T-helper 1 cell treated with Interleukin-12 subunit alpha and Interleukin-12 subunit beta and Interleukin-4 antibody, amounts not matched to agents 30 μg/mL and 1 μg/mL, for 36 hours (primary cell): ENCODE measurements around the gene SPAAR.
"Not testable (repeated sequence)": the region's sequence is repeated elsewhere in the genome, so short reads cannot be mapped to it uniquely, and the experiment has no call there.

Experiments used
- H3K27ac Mint-ChIP-seq: one replicate; pipeline ENCODE4 v1.8.0; 2021; ENCODE audit warnings: mild to moderate bottlenecking, mixed read lengths
- H3K27me3 Mint-ChIP-seq: one replicate; pipeline ENCODE4 v1.8.0; 2021; ENCODE audit warnings: low read depth, mixed read lengths
- H3K36me3 Mint-ChIP-seq: one replicate; pipeline ENCODE4 v1.8.0; 2021; ENCODE audit warnings: low read depth, mixed read lengths
- H3K4me1 Mint-ChIP-seq: one replicate; pipeline ENCODE4 v1.8.0; 2021; ENCODE audit warnings: low read depth, mixed read lengths
- H3K4me3 Mint-ChIP-seq: one replicate; pipeline ENCODE4 v1.8.0; 2021; ENCODE audit warnings: mild to moderate bottlenecking, moderate library complexity, mixed read lengths
- H3K9me3 Mint-ChIP-seq: one replicate; pipeline ENCODE4 v1.8.0; 2021; ENCODE audit warnings: mixed read lengths

SPAAR gene

GRCh38 chr9:35891646-35892045 lies 17.6 kb upstream of the SPAAR start:
- H3K4me3 Mint-ChIP-seq: no peak overlapping the region
- no peak overlapping the region for H3K27ac Mint-ChIP-seq
- H3K9me3 Mint-ChIP-seq: no peaks in the 10 kb centered on the region
- H3K36me3 Mint-ChIP-seq: no peaks in the 10 kb centered on the region
- H3K4me1 Mint-ChIP-seq: no peaks in the 10 kb centered on the region
- H3K27me3 Mint-ChIP-seq: peaks cover 41% of the 10 kb centered on the region

DNA sequence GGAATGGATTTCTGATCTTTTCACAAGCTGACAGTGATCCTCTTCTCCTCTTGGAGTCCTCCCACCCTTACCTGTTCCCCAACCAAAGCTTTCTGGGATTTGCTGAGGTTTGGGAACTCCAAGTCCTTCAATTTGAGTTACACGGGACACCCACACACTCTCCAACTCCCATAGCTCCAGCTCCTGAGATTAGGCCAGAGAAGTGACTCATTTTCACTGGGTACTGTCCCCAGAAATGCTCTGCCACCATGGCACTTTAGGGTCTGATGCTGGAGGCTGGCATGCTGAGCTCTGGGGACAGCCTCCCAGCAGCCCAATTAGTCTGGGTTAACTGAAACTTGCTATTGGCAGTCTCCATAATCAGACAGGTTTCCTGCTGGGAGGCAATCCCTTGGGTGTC lies 17.2 kb upstream of the SPAAR start:
- Mint-ChIP-seq H3K9me3 (no peaks in the 10 kb centered on the region), H3K4me3 (no peak overlapping the region), H3K4me1 (no peaks in the 10 kb centered on the region), H3K27me3 (peaks cover 37% of the 10 kb centered on the region), H3K27ac (no peak overlapping the region), H3K36me3 (no peaks in the 10 kb centered on the region)

DNA sequence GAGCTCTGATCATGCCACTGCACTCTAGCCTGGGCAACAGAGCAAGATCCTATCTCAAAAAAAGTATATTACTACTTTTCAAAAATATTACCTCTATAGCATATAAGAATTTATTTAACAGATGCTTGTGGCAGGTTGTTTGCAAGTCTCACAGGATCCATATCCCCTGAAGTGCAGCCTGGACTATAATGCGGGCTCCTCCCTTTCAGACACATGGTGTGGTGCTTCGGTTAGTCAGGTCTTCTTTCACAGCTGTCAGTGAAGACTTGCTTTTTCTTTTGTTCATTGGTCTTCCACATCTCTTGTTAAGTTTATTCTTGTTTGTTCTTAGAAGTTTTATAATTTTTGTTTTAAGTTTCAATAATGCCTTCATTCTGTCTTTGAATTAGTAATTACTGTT lies 12.7 kb upstream of the SPAAR start:
- Mint-ChIP-seq H3K36me3 (no peaks in the 10 kb centered on the region), H3K4me3 (no peak overlapping the region), H3K9me3 (no peaks in the 10 kb centered on the region), H3K4me1 (no peaks in the 10 kb centered on the region), H3K27me3 (peaks cover 35% of the 10 kb centered on the region), H3K27ac (no peak overlapping the region)

DNA sequence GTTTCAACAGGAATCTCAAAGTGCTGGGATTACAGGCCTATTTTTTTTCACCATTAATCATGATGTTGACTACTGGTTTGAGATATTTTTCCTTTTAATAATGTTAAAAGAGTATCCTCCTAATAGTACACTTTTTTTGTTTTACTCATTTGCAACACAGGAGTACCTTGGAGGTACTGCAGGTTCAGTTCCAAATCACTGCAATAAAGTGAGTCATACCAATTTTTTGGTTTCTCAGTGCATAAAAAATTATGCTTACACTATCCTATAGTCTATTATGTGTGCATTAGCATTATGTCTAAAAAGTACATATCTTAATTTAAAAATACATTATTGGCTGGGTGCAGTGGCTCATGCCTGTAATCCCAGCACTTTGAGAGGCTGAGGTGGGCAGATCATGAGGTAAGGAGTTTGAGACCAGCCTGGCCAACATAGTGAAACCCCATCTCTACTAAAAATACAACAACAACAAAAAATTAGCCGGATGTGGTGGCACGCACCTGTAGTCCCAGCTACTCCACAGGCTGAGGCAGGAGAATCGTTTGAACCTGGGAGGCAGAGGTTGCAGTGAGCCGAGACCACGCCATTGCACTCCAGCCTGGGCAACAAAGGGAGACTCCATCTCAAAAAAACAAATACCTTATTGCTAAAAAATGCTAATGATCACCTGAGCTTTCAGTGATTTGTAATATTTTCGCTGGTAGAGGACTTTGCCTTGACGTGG lies 11.8 kb upstream of the SPAAR start:
- not testable (repeated sequence) for H3K4me1 Mint-ChIP-seq, H3K36me3 Mint-ChIP-seq, H3K27ac Mint-ChIP-seq, H3K4me3 Mint-ChIP-seq, H3K9me3 Mint-ChIP-seq
- H3K27me3 Mint-ChIP-seq: peaks cover 29% of the 10 kb centered on the region

DNA sequence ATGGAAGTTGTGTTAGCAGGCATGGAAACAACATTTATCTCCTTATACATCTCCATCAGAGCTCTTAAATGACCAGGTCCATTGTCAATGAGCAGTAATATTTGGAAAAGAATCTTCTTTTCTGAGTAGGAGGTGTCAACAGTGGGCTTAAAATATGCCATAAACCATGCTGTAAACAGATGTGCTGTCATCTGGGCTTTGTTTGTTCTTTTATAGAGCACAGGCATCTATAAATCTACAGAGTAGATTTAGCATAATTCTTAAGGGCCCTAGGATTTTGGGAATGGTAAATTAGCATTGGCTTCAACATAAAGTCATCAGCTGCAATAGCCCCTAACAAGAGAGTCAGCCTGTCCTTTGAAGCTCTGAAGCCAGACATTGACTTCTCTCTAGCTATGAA lies 11.0 kb upstream of the SPAAR start:
- peaks cover 34% of the 10 kb centered on the region for H3K27me3 Mint-ChIP-seq
- H3K36me3 Mint-ChIP-seq: no peaks in the 10 kb centered on the region
- no peaks in the 10 kb centered on the region for H3K9me3 Mint-ChIP-seq
- H3K4me3 Mint-ChIP-seq: no peak overlapping the region
- H3K27ac Mint-ChIP-seq: no peak overlapping the region
- H3K4me1 Mint-ChIP-seq: no peaks in the 10 kb centered on the region

GRCh38 chr9:35899021-35899420 lies 10.3 kb upstream of the SPAAR start:
- H3K27ac Mint-ChIP-seq: no peak overlapping the region
- no peak overlapping the region for H3K4me3 Mint-ChIP-seq
- H3K9me3 Mint-ChIP-seq: no peaks in the 10 kb centered on the region
- H3K27me3 Mint-ChIP-seq: peaks cover 32% of the 10 kb centered on the region
- H3K36me3 Mint-ChIP-seq: no peaks in the 10 kb centered on the region
- H3K4me1 Mint-ChIP-seq: no peaks in the 10 kb centered on the region

DNA sequence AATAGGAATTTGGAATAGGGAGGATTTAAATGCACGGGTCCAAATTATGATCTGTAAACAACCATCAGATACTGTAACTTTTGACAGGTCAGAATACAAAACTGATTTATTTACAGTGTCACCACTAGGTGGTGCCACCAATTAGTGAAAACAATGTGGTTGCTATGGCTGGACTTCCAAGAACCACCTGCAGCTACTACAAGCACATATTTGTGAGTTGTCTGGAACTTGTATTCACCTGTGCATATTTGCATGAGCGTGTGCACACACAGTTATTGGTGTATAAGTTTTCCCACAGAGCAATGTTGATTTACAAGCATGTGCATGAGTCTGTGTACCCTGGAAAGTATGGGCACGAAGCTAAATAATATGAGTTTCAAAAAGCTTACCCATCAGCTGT lies 6.2 kb upstream of the SPAAR start:
- no peaks in the 10 kb centered on the region for H3K9me3 Mint-ChIP-seq
- no peak overlapping the region for H3K27ac Mint-ChIP-seq
- H3K4me3 Mint-ChIP-seq: no peak overlapping the region
- H3K36me3 Mint-ChIP-seq: no peaks in the 10 kb centered on the region
- H3K4me1 Mint-ChIP-seq: peaks cover under 1% of the 10 kb centered on the region
- peaks cover 16% of the 10 kb centered on the region for H3K27me3 Mint-ChIP-seq

- Mint-ChIP-seq H3K9me3 (no peaks in the 10 kb centered on the region), H3K27me3 (peaks cover 10% of the 10 kb centered on the region), H3K4me3 (no peak overlapping the region), H3K4me1 (peaks cover 8% of the 10 kb centered on the region), H3K27ac (no peak overlapping the region), H3K36me3 (no peaks in the 10 kb centered on the region)
Observed at GRCh38 chr9:35904338-35904737, 5.0 kb upstream of the SPAAR start.

GRCh38 chr9:35905051-35905781 lies 4.1 kb upstream of the SPAAR start:
- Mint-ChIP-seq H3K4me3 (no peak overlapping the region), H3K27ac (no peak overlapping the region), H3K27me3 (peaks cover 10% of the 10 kb centered on the region), H3K9me3 (no peaks in the 10 kb centered on the region), H3K4me1 (peaks cover 12% of the 10 kb centered on the region), H3K36me3 (no peaks in the 10 kb centered on the region)

- Mint-ChIP-seq H3K4me1 (peaks cover 17% of the 10 kb centered on the region), H3K36me3 (no peaks in the 10 kb centered on the region), H3K9me3 (no peaks in the 10 kb centered on the region), H3K4me3 (no peak within 1 kb of the TSS), H3K27ac (no peak within 1 kb of the TSS), H3K27me3 (peaks cover 6% of the 10 kb centered on the region)
Observed at GRCh38 chr9:35905912-35906679, 3.2 kb upstream of the SPAAR start, which contains the start of gene HRCT1. TSS of gene HRCT1 (plus strand) at chr9:35906202. CDS start at chr9:35906288, 86 bp downstream.

DNA sequence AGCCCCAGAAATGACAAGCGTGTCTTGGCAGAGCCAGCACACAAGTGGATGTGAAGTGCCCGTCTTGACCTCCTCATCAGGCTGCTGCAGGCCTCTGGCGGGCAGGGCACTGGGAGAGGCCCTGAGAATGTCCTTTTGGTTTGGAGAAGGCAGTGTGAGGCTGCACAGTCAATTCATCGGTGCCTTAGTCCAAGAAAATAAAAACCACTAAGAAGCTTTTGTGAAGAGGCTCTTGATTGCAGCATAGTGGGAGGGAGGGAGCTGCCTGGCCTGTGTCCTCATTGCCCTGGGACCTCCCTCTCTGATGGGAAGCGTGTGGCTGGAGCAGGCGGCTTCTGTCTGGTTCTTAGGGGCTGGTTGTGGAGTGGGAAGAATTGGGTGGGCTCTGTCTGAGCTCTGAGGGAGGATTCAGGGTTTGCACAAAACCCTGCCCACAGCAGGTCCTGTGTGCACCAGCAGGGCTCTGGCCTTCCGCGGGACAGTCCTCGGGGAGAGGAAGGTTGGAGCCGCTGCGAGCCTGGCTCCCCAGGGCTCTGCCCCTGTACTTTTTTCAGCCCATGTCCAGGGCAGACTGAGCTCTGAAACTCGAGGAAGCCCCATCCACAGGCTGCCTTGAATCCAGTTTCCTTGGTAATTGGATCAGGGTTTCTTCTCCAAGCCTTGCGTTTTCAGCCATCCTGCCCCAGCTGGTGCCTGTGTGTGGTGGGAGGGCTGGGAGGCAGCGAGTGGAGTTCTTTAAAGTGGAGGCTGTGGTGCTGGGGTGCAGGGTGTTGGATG lies 2.2 kb upstream of the SPAAR start:
- H3K36me3 Mint-ChIP-seq: no peaks in the 10 kb centered on the region

GRCh38 chr9:35907711-35908503 lies 1.4 kb upstream of the SPAAR start:
- Mint-ChIP-seq H3K27me3 (peaks cover 3% of the 10 kb centered on the region), H3K27ac (no peak overlapping the region), H3K9me3 (no peaks in the 10 kb centered on the region), H3K36me3 (no peaks in the 10 kb centered on the region), H3K4me1 (peaks cover 20% of the 10 kb centered on the region), H3K4me3 (no peak overlapping the region)

More for the DNA sequence above, 2.2 kb upstream of the SPAAR start:
- Mint-ChIP-seq H3K4me3 (no peak overlapping the region), H3K27ac (no peak overlapping the region), H3K4me1 (peaks cover 20% of the 10 kb centered on the region), H3K27me3 (peaks cover 5% of the 10 kb centered on the region), H3K9me3 (no peaks in the 10 kb centered on the region)

DNA sequence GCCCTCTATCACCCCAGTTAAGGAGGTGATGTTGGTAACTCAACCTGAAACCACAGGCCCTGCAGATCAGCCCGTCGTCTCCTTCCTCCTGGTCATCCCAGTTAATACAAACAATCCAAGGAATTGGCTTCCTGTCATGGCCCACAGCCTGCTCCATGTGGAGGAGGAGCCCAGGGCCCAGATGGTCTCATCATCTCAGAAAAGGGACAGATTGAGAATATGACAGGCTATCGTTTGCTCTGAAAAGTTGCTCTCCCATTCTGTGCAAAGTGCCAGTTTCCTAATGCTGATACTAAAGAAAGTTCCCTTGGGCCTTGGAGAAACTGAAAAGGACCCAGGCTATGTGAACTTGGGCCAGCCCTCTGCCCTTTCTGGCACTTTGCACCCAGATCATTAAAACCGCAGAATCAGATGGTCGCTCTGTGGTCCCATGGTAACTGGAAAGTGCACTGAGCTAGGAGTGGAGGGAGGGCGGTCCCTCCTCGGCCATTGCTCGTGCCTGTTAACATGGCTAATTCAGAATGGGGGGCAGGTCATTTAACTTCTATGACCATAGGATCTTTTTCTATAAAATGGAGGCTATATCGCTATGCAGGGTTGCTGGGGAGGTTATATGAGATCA lies 675 bp upstream of the SPAAR start:
- Mint-ChIP-seq H3K36me3 (no peaks in the 10 kb centered on the region), H3K9me3 (no peaks in the 10 kb centered on the region), H3K27ac (no peak overlapping the region), H3K27me3 (no peaks in the 10 kb centered on the region), H3K4me3 (no peak overlapping the region), H3K4me1 (peaks cover 20% of the 10 kb centered on the region)
